ENCODE measurements around the gene UBAC1.

UBAC1 gene

DNA sequence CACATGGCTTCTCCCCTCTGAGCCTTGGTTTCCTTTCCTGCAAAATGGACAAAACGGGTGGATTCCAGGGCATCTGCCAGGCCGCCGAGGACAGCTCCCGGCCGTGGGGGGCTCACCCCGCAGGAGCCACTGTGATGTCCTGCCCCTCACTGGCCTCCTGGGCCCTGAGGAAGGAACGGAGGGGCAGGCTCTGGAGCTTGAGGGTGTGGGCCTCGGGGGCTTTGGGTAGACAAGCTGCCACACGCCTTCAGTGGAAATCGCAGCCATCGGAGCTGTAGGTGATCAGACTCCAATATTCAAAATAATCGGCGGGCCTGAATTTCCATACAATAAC is 32.2 kb upstream of the UBAC1 start:
- TF ChIP-seq, protein P1, sequence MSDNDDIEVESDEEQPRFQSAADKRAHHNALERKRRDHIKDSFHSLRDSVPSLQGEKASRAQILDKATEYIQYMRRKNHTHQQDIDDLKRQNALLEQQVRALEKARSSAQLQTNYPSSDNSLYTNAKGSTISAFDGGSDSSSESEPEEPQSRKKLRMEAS (IDR thresholded peaks at IDR 0.05; ENCODE audit: low read depth, low read length): no peak
- TF ChIP-seq MYC (IDR thresholded peaks at IDR 0.05; ENCODE audit: low read depth, low read length) (no peak), POLR2A (IDR thresholded peaks at IDR 0.05; ENCODE audit: extremely low read depth, insufficient read length) (no peak)
- TF ChIP-seq, protein P2, sequence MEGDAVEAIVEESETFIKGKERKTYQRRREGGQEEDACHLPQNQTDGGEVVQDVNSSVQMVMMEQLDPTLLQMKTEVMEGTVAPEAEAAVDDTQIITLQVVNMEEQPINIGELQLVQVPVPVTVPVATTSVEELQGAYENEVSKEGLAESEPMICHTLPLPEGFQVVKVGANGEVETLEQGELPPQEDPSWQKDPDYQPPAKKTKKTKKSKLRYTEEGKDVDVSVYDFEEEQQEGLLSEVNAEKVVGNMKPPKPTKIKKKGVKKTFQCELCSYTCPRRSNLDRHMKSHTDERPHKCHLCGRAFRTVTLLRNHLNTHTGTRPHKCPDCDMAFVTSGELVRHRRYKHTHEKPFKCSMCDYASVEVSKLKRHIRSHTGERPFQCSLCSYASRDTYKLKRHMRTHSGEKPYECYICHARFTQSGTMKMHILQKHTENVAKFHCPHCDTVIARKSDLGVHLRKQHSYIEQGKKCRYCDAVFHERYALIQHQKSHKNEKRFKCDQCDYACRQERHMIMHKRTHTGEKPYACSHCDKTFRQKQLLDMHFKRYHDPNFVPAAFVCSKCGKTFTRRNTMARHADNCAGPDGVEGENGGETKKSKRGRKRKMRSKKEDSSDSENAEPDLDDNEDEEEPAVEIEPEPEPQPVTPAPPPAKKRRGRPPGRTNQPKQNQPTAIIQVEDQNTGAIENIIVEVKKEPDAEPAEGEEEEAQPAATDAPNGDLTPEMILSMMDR (IDR thresholded peaks at IDR 0.05; ENCODE audit: low read depth, low read length): no peak
- H3K4me3 ChIP-seq (ENCODE audit: low read depth, low read length): no peak overlapping the region
- no peak for DNase-seq (ENCODE audit: low read depth)

DNA sequence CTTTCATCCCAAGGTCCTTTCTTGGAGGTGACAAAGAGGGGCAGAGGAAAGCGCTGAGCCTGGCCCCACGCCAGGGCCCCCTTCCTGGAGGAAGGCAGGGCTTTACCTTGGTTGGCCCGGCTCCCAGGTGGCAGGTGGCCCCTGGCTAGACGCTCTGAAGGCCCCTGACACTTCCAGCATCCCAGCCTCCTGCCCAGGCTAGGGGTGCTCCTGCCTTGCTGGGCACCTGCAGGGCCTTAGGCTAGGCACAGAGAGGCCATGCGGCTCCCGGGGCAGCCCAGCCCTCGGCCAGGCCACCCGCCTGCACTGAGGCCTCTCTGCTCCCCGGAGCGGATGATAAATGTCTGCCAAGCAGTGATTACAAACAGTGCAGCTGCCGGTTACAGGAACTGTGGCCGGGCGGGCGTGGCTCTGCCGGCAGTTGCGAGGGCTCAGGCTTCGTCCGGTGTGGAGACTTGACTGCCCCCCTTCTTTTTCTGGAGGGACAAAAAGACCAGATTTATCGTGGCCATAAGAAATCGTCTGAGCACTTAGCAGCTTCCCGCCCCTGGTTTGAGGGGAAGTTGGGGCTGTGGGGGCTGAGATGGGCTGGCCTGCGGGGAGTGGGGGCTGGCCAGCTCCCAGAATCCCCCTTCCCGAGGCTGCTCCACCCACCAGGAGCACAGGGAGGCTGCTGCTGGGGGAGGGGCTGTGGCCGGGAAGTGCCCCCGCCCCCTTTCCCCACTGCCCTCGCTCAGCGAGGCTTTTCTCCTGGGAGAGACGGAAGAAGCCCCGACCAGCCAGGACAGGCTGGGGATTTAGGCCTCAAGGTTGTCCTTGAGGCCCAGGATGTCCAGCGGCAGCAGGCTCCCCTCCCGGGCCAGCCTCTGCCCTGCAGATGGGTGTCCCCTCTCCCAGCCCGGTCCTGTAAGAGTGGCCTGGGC is 31.6 kb upstream of the UBAC1 start:
- peak; percentile 89 for DNase-seq (ENCODE audit: low read depth)
- H3K4me3 ChIP-seq (ENCODE audit: low read depth, low read length): no peak overlapping the region
- TF ChIP-seq MYC (IDR thresholded peaks at IDR 0.05; ENCODE audit: low read depth, low read length) (0 out of 2 replicates have a peak, but pooled peaks have one; percentile 4), POLR2A (IDR thresholded peaks at IDR 0.05; ENCODE audit: extremely low read depth, insufficient read length) (no peak)
- TF ChIP-seq, protein P1 (IDR thresholded peaks at IDR 0.05; ENCODE audit: low read depth, low read length): no peak
- TF ChIP-seq, protein P2 (IDR thresholded peaks at IDR 0.05; ENCODE audit: low read depth, low read length): no peak

DNA sequence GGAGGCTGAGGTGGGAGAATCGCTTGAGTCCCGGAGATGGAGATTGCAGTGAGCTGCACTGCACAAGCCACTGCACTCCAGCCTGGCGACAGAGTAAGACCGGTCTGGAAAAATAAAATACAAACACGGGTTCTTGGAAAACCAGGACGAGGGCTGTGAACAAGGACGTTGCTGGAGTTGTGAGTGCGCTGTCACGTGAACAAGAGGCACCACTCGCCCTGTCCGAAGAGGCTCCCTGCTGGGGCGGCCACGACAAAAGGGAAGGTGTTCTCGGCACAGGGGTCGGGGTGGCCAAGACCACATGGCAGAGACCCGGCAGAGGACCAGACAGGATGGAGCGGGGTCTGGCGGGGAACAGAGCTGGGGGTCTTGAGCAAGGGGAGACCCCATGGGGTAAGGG is 30.6 kb upstream of the UBAC1 start:
- TF ChIP-seq, protein P1 (IDR thresholded peaks at IDR 0.05; ENCODE audit: low read depth, low read length): no peak
- TF ChIP-seq POLR2A (IDR thresholded peaks at IDR 0.05; ENCODE audit: extremely low read depth, insufficient read length): no peak
- H3K4me3 ChIP-seq (ENCODE audit: low read depth, low read length): no peak overlapping the region
- no peak for DNase-seq (ENCODE audit: low read depth)

DNA sequence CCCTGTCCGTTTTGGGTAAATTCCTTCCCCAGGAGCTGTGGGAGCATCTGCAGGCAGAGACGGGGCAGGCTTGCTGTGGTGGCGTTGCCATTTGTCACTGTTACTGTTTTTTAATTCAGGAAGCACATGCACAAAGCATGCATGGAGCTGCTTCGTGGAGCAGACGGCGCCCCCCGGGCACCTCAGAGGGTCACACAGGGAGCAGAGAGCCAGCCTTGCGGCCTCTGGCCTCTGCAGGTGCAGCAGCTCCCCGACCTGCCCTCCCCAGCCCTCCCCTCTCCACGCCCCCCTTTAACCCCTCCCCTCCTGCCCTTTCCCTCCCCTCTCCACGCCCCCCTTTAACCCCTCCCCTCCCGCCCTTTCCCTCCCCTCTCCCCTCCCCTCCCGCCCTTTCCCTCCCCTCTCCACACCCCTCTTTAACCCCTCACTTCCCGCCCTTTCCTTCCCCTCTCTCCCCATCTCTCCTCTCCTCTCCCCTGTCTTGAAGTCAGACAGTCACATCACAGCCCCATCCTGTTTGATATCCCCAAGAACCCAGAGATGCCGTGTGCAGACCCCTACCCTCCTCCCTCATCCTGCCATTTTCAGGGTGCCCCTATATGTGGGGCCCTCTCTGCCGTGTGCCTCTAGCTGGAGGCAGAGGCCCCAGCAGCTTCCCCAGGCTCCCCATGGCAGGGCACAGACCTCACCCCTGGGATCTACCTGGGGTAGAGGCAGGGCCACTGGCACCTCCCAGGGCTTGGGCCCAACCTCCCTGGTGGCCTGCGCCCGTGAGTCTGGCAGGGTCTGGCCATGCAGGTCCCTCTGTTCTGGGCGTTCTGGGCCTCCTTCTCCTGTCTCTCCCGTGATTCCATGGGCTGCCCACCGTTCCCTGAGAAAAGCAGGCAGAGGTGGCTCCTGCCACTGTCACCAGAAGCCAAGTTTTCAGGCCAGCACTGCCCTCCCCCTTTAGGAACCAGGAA is 29.6 kb upstream of the UBAC1 start:
- no peak for TF ChIP-seq POLR2A (IDR thresholded peaks at IDR 0.05; ENCODE audit: extremely low read depth, insufficient read length)
- peak; percentile 28; the same call in 1 of the 2 replicates for TF ChIP-seq MYC (IDR thresholded peaks at IDR 0.05; ENCODE audit: low read depth, low read length)
- TF ChIP-seq, protein P1 (IDR thresholded peaks at IDR 0.05; ENCODE audit: low read depth, low read length): peak; percentile 75
- TF ChIP-seq, protein P2 (IDR thresholded peaks at IDR 0.05; ENCODE audit: low read depth, low read length): no peak
- no peak overlapping the region for H3K4me3 ChIP-seq (ENCODE audit: low read depth, low read length)
- DNase-seq (ENCODE audit: low read depth): peak; percentile 54

DNA sequence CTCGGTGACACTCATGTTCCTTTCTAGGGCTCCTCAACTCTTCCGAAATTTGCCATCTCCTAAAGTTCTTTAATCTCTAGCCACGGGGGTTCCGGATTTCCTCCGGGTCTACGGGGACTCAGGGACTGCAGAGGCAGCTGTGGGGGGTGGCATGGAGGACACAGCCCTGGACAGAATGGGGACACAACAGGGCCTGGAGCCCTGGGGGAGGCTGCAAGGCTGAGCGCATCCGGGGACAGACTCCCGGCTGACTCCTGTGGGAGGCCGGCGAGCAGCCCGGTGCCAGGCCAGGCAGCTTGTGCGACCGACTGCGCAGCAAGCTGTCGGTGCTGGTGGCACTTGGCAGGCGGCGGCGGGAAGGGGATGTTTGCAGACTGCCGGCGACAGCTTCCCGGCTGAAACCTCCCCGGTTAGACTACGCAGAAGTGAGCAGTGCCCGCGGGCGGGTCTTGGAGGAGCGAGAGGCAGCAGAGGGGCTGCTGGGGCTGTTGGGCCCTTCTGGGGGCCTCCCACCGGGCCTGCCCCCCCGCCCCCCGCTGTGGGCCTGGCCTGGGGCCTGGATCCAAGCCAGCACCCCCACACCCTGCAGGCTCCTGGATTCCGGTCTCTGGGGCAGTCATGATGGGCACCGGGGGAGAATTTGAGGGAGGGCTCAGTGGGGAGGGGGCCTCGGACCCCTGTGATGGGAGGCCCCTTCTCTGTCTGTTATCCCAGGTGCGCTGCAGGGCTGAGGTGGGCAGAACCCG is 28.7 kb upstream of the UBAC1 start:
- DNase-seq (ENCODE audit: low read depth): peak; percentile 21
- no peak overlapping the region for H3K4me3 ChIP-seq (ENCODE audit: low read depth, low read length)
- TF ChIP-seq, protein P1 (IDR thresholded peaks at IDR 0.05; ENCODE audit: low read depth, low read length): no peak
- TF ChIP-seq, protein P2 (IDR thresholded peaks at IDR 0.05; ENCODE audit: low read depth, low read length): no peak
- TF ChIP-seq POLR2A (IDR thresholded peaks at IDR 0.05; ENCODE audit: extremely low read depth, insufficient read length) (no peak), MYC (IDR thresholded peaks at IDR 0.05; ENCODE audit: low read depth, low read length) (no peak)
